ENCODE results near the gene TMBIM4.

Gene TMBIM4

GRCh38 chr12:66170606-66171005, 810 bp upstream of the TMBIM4 start:
- Histone ChIP-seq H3K36me3 (ENCODE audit: control insufficient read depth, insufficient read depth, low read length) (no peaks in the 10 kb centered on the region; the same call in 1 of the 2 replicates), H3K27me3 (replicated peaks; ENCODE audit: control insufficient read depth, insufficient read depth, low read length) (no peaks in the 10 kb centered on the region), H3K4me3 (replicated peaks; ENCODE audit: low read depth, low read length) (no peak overlapping the region; the same call in 1 of the 2 replicates)
- no peak for DNase-seq (ENCODE audit: extremely low read depth, insufficient read length)
- TF ChIP-seq CTCF (IDR thresholded peaks at IDR 0.05; ENCODE audit: insufficient read depth, low read length, poor library complexity, severe bottlenecking), result no peak

- no peak for TF ChIP-seq CTCF (IDR thresholded peaks at IDR 0.05; ENCODE audit: insufficient read depth, low read length, poor library complexity, severe bottlenecking)
- Histone ChIP-seq H3K4me3 (replicated peaks; ENCODE audit: low read depth, low read length) (peak overlapping the region; percentile 92), H3K27me3 (replicated peaks; ENCODE audit: control insufficient read depth, insufficient read depth, low read length) (no peaks in the 10 kb centered on the region), H3K36me3 (ENCODE audit: control insufficient read depth, insufficient read depth, low read length) (no peaks in the 10 kb centered on the region; the same call in 1 of the 2 replicates)
- no peak for DNase-seq (ENCODE audit: extremely low read depth, insufficient read length)
Measured at GRCh38 chr12:66168410-66168809, 1.4 kb downstream of the TMBIM4 start.

GRCh38 chr12:66166561-66166960, 3.2 kb downstream of the TMBIM4 start:
- Histone ChIP-seq H3K4me3 (replicated peaks; ENCODE audit: low read depth, low read length) (no peak overlapping the region), H3K36me3 (ENCODE audit: control insufficient read depth, insufficient read depth, low read length) (no peaks in the 10 kb centered on the region; the same call in 1 of the 2 replicates), H3K27me3 (replicated peaks; ENCODE audit: control insufficient read depth, insufficient read depth, low read length) (no peaks in the 10 kb centered on the region)
- no peak for DNase-seq (ENCODE audit: extremely low read depth, insufficient read length)
- no peak for TF ChIP-seq CTCF (IDR thresholded peaks at IDR 0.05; ENCODE audit: insufficient read depth, low read length, poor library complexity, severe bottlenecking)

- DNase-seq (ENCODE audit: extremely low read depth, insufficient read length), result no peak
- no peak overlapping the region for H3K4me3 ChIP-seq (replicated peaks; ENCODE audit: low read depth, low read length)
- H3K27me3 ChIP-seq (replicated peaks; ENCODE audit: control insufficient read depth, insufficient read depth, low read length), result no peaks in the 10 kb centered on the region
- no peak for TF ChIP-seq CTCF (IDR thresholded peaks at IDR 0.05; ENCODE audit: insufficient read depth, low read length, poor library complexity, severe bottlenecking)
- H3K36me3 ChIP-seq (ENCODE audit: control insufficient read depth, insufficient read depth, low read length), result no peaks in the 10 kb centered on the region; the same call in 1 of the 2 replicates
Measured at GRCh38 chr12:66165141-66165540, 4.7 kb downstream of the TMBIM4 start.

- no peak for TF ChIP-seq CTCF (IDR thresholded peaks at IDR 0.05; ENCODE audit: insufficient read depth, low read length, poor library complexity, severe bottlenecking)
- Histone ChIP-seq H3K27me3 (replicated peaks; ENCODE audit: control insufficient read depth, insufficient read depth, low read length) (no peaks in the 10 kb centered on the region), H3K4me3 (replicated peaks; ENCODE audit: low read depth, low read length) (no peak overlapping the region), H3K36me3 (ENCODE audit: control insufficient read depth, insufficient read depth, low read length) (no peaks in the 10 kb centered on the region; the same call in 1 of the 2 replicates)
- no peak for DNase-seq (ENCODE audit: extremely low read depth, insufficient read length)
Measured at GRCh38 chr12:66164349-66164821, 5.4 kb downstream of the TMBIM4 start.

GRCh38 chr12:66163289-66163688, 6.5 kb downstream of the TMBIM4 start:
- Histone ChIP-seq H3K36me3 (ENCODE audit: control insufficient read depth, insufficient read depth, low read length) (peaks cover 3% of the 10 kb centered on the region), H3K27me3 (replicated peaks; ENCODE audit: control insufficient read depth, insufficient read depth, low read length) (no peaks in the 10 kb centered on the region), H3K4me3 (replicated peaks; ENCODE audit: low read depth, low read length) (no peak overlapping the region)
- TF ChIP-seq CTCF (IDR thresholded peaks at IDR 0.05; ENCODE audit: insufficient read depth, low read length, poor library complexity, severe bottlenecking), result no peak
- no peak for DNase-seq (ENCODE audit: extremely low read depth, insufficient read length)
